Measurements from ENCODE around the gene TRMT44. TPM values are rescaled to one million over a fixed set of nuclear protein-coding genes. Genes with fewer than 3 reads are reported as not detected.

TRMT44 gene
- total and polyA plus RNA-seq, 12 donors = 6.0 to 26.2 (median 12.5) TPM

DNA sequence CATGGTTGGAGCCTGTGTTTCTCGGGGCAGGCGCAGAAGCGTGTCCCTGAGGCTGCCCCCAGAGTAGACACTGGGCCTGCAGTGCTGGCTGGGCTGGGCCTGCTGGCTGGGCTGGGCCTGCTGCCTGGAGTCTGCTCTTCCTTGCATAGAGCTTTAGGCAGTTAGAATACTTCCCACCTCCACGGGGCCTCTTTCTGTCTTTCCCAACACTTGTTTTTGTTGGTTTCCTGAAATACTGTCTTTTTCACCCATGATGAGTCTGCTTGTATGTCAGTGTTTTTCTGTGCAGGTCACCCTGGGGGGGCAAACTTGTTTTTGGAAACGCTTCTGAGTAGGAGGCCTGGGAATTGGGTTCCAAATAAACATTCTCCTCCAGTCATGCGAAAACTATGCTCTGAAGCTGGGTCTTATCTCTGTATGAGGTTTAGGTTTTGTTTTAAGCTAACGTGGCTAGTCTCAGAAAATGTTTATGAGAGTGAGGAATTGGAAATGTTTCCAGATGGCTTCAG lies 32.2 kb downstream of the TRMT44 start:
- 58 to 67% (median 61%) methylated on average over 4 to 7 of the region's 7 CpGs for WGBS, 4 donors
- Histone ChIP-seq H3K36me3 (replicated peaks in 1 of 2) (peaks cover 0 to 29% of the 10 kb centered on the region in 2 donors), H3K4me3 (no peak overlapping the region), H3K9me3 (replicated peaks in 1 of 3) (no peaks in the 10 kb centered on the region), H3K4me1 (replicated peaks in 1 of 2) (peaks cover 0 to 5% of the 10 kb centered on the region in 2 donors), H3K27ac (peak overlapping the region in 2 of 5 donors; percentile 44 to 82), H3K27me3 (no peaks in the 10 kb centered on the region)
- intact Hi-C loops (cut with DNase I) = loop anchor here in 1 of 2 donors (5.0 kb wide), 1 partner anchor 70 kb away; no protein-coding TSS in a partner anchor
- TF ChIP-seq POLR2A (IDR thresholded peaks at IDR 0.05) = no peak
- TF ChIP-seq, protein P1, sequence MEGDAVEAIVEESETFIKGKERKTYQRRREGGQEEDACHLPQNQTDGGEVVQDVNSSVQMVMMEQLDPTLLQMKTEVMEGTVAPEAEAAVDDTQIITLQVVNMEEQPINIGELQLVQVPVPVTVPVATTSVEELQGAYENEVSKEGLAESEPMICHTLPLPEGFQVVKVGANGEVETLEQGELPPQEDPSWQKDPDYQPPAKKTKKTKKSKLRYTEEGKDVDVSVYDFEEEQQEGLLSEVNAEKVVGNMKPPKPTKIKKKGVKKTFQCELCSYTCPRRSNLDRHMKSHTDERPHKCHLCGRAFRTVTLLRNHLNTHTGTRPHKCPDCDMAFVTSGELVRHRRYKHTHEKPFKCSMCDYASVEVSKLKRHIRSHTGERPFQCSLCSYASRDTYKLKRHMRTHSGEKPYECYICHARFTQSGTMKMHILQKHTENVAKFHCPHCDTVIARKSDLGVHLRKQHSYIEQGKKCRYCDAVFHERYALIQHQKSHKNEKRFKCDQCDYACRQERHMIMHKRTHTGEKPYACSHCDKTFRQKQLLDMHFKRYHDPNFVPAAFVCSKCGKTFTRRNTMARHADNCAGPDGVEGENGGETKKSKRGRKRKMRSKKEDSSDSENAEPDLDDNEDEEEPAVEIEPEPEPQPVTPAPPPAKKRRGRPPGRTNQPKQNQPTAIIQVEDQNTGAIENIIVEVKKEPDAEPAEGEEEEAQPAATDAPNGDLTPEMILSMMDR (IDR thresholded peaks at IDR 0.05) = no peak
- peak in 2 of 7 donors; percentile 22 to 37 for DNase-seq

DNA sequence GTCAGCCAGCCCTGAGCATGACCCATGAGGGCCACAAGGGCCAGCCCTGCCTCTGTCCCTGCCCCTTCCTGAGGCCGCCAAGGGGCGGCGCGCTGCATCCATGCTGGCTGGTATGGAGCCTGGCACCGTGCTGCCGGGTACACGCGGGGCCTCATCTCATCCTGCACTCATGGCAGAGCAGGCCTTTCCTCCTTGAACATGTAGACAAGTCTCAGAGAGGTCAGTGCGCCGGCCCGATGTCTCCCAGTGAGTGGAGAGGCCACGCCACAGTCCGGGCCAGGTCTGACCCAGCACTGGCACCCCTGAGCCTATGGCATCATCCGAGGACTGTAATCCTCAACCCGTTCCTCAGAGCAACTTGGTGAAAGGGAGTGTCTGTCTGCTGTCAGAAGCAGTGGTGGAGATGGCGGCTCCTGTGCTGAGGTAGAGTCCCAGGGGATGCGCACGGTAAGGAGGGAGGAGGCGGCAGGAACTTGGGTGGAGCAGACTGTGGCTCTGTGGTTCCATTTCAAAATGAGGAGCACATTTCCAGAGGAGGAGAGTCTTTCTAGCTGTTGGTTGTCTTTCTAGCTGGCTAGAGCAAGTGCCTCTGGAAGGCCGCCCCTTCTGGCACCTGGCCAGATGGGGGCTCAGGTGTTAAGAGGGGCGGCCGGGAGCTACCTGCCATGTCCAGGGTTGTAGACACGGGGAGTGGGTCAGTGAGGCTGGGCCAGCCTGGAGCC lies 32.8 kb downstream of the TRMT44 start:
- no peak for TF ChIP-seq POLR2A (IDR thresholded peaks at IDR 0.05)
- TF ChIP-seq, protein P1 (IDR thresholded peaks at IDR 0.05) = no peak
- no peak for DNase-seq
- H3K9me3 ChIP-seq (replicated peaks in 1 of 3) = no peaks in the 10 kb centered on the region
- H3K36me3 ChIP-seq (replicated peaks in 1 of 2) = peaks cover 0 to 23% of the 10 kb centered on the region in 2 donors
- intact Hi-C loops (cut with DNase I) = loop anchor here in 1 of 2 donors (5.0 kb wide), 1 partner anchor 69 kb away; no protein-coding TSS in a partner anchor
- WGBS, 4 donors = 70 to 83% (median 79%) methylated on average over 8 to 23 of the region's 23 CpGs
- H3K27me3 ChIP-seq = no peaks in the 10 kb centered on the region
- H3K4me1 ChIP-seq (replicated peaks in 1 of 2) = peaks cover 0 to 5% of the 10 kb centered on the region in 2 donors
- peak overlapping the region in 2 of 5 donors; percentile 32 to 82 for H3K27ac ChIP-seq
- H3K4me3 ChIP-seq = no peak overlapping the region

- intact Hi-C loops (cut with DNase I) = loop anchor here in 1 of 2 donors (5.0 kb wide), 1 partner anchor 68 kb away; no protein-coding TSS in a partner anchor
- Histone ChIP-seq H3K36me3 (replicated peaks in 1 of 2) (peaks cover 0 to 19% of the 10 kb centered on the region in 2 donors), H3K9me3 (replicated peaks in 1 of 3) (no peaks in the 10 kb centered on the region), H3K27me3 (no peaks in the 10 kb centered on the region), H3K4me1 (replicated peaks in 1 of 2) (peaks cover 0 to 5% of the 10 kb centered on the region in 2 donors), H3K27ac (no peak overlapping the region), H3K4me3 (no peak overlapping the region)
- WGBS, 4 donors = 76 to 82% (median 79%) methylated on average over 5 to 20 of the region's 20 CpGs
- DNase-seq = no peak
- TF ChIP-seq, protein P1 (IDR thresholded peaks at IDR 0.05) = no peak
- no peak for TF ChIP-seq POLR2A (IDR thresholded peaks at IDR 0.05)
Observed at GRCh38 chr4:8473920-8474590, 33.5 kb downstream of the TRMT44 start.

- no peak for DNase-seq
- Histone ChIP-seq H3K36me3 (replicated peaks in 1 of 2) (peaks cover 0 to 11% of the 10 kb centered on the region in 2 donors), H3K27me3 (no peaks in the 10 kb centered on the region), H3K9me3 (replicated peaks in 1 of 3) (no peaks in the 10 kb centered on the region), H3K4me1 (replicated peaks in 1 of 2) (peaks cover 0 to 5% of the 10 kb centered on the region in 2 donors), H3K4me3 (no peak overlapping the region), H3K27ac (no peak overlapping the region)
- intact Hi-C loops (cut with DNase I) = loop anchor here in 1 of 2 donors (5.0 kb wide), 1 partner anchor 67 kb away; no protein-coding TSS in a partner anchor
- TF ChIP-seq, protein P1 (IDR thresholded peaks at IDR 0.05) = no peak
- TF ChIP-seq POLR2A (IDR thresholded peaks at IDR 0.05) = no peak
- 96 to 100% (median 98%) methylated on average over 3 to 13 of the region's 13 CpGs for WGBS, 4 donors
Observed at GRCh38 chr4:8474856-8475255, 34.3 kb downstream of the TRMT44 start.

Measured in adrenal gland (tissue), 12 donors.